ENCODE data around the gene ACTBL2.

ACTBL2 gene

GRCh38 chr5:57513785-57514184 is 31.2 kb upstream of the ACTBL2 start:
- TF ChIP-seq CTCF (conservative IDR thresholded peaks at IDR 0.05; ENCODE audit: low read depth, low read length): no peak
- no peak for DNase-seq (ENCODE audit: low read depth)
- no peak overlapping the region for H3K4me3 ChIP-seq (ENCODE audit: low read length)

GRCh38 chr5:57511321-57511720 is 28.7 kb upstream of the ACTBL2 start:
- TF ChIP-seq CTCF (conservative IDR thresholded peaks at IDR 0.05; ENCODE audit: low read depth, low read length): no peak
- no peak overlapping the region for H3K4me3 ChIP-seq (ENCODE audit: low read length)
- no peak for DNase-seq (ENCODE audit: low read depth)

GRCh38 chr5:57509501-57510260 is 27.1 kb upstream of the ACTBL2 start:
- no peak for DNase-seq (ENCODE audit: low read depth)
- no peak overlapping the region for H3K4me3 ChIP-seq (ENCODE audit: low read length)
- no peak for TF ChIP-seq CTCF (conservative IDR thresholded peaks at IDR 0.05; ENCODE audit: low read depth, low read length)

- H3K4me3 ChIP-seq (ENCODE audit: low read length): no peak overlapping the region
- DNase-seq (ENCODE audit: low read depth): no peak
- TF ChIP-seq CTCF (conservative IDR thresholded peaks at IDR 0.05; ENCODE audit: low read depth, low read length): no peak
Observed at GRCh38 chr5:57508211-57508610, 25.6 kb upstream of the ACTBL2 start.

GRCh38 chr5:57505272-57506200 is 22.9 kb upstream of the ACTBL2 start:
- H3K4me3 ChIP-seq (ENCODE audit: low read length): no peak overlapping the region
- no peak for DNase-seq (ENCODE audit: low read depth)
- no peak for TF ChIP-seq CTCF (conservative IDR thresholded peaks at IDR 0.05; ENCODE audit: low read depth, low read length)

- no peak for TF ChIP-seq CTCF (conservative IDR thresholded peaks at IDR 0.05; ENCODE audit: low read depth, low read length)
- DNase-seq (ENCODE audit: low read depth): no peak
- H3K4me3 ChIP-seq (ENCODE audit: low read length): no peak overlapping the region
Observed at GRCh38 chr5:57504357-57504756, 21.7 kb upstream of the ACTBL2 start.

Measured in retinal pigment epithelial cell (primary cell).